ENCODE measurements around the gene HOXA3. TPM values are rescaled to one million over a fixed set of nuclear protein-coding genes. Genes with fewer than 3 reads are reported as not detected.

The HOXA3 gene
- total and polyA plus RNA-seq, 9 of the 15 experiments (the other 6 are each of a cell fraction or from before 2014, with no cell fraction given): 0.04 to 0.13 TPM; not detected in 7

GRCh38 chr7:27185854-27186667 lies 33.7 kb upstream of the HOXA3 start (continued):
- TF ChIP-seq PBX2 (CRISPR knock-in tag; IDR thresholded peaks at IDR 0.05; ENCODE audit: low read depth) (no peak), PBX2 (tag; conservative IDR thresholded peaks at IDR 0.05; ENCODE audit: low read depth) (no peak), CXXC5 (CRISPR knock-in tag; IDR thresholded peaks at IDR 0.05) (no peak), MEF2D (tag; conservative IDR thresholded peaks at IDR 0.05; ENCODE audit: low read depth) (no peak), SP1 (CRISPR knock-in tag; IDR thresholded peaks at IDR 0.05) (no peak), CHCHD3 (CRISPR knock-in tag; IDR thresholded peaks at IDR 0.05) (no peak), CHD4 (IDR thresholded peaks at IDR 0.05; ENCODE audit: insufficient read depth, insufficient replicate concordance, low read depth, low read length, poor library complexity, severe bottlenecking) (no peak), ZNF175 (CRISPR knock-in tag; IDR thresholded peaks at IDR 0.05; ENCODE audit: low read depth) (no peak), HNRNPUL1 (IDR thresholded peaks at IDR 0.05; ENCODE audit: low read length) (no peak), SREBF2 (CRISPR knock-in tag; IDR thresholded peaks at IDR 0.05) (no peak), TRIM25 (IDR thresholded peaks at IDR 0.05; ENCODE audit: borderline replicate concordance) (no peak), TAF1 (IDR thresholded peaks at IDR 0.05; ENCODE audit: control insufficient read depth, extremely low read depth, insufficient read depth, low read length, severe bottlenecking) (no peak), ZNF121 (CRISPR knock-in tag; conservative IDR thresholded peaks at IDR 0.05) (no peak), ZNF695 (CRISPR knock-in tag; IDR thresholded peaks at IDR 0.05) (no peak)
- TF ChIP-seq, protein P1, sequence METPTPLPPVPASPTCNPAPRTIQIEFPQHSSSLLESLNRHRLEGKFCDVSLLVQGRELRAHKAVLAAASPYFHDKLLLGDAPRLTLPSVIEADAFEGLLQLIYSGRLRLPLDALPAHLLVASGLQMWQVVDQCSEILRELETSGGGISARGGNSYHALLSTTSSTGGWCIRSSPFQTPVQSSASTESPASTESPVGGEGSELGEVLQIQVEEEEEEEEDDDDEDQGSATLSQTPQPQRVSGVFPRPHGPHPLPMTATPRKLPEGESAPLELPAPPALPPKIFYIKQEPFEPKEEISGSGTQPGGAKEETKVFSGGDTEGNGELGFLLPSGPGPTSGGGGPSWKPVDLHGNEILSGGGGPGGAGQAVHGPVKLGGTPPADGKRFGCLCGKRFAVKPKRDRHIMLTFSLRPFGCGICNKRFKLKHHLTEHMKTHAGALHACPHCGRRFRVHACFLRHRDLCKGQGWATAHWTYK (CRISPR knock-in tag; IDR thresholded peaks at IDR 0.05): no peak
- TF ChIP-seq, protein P2, sequence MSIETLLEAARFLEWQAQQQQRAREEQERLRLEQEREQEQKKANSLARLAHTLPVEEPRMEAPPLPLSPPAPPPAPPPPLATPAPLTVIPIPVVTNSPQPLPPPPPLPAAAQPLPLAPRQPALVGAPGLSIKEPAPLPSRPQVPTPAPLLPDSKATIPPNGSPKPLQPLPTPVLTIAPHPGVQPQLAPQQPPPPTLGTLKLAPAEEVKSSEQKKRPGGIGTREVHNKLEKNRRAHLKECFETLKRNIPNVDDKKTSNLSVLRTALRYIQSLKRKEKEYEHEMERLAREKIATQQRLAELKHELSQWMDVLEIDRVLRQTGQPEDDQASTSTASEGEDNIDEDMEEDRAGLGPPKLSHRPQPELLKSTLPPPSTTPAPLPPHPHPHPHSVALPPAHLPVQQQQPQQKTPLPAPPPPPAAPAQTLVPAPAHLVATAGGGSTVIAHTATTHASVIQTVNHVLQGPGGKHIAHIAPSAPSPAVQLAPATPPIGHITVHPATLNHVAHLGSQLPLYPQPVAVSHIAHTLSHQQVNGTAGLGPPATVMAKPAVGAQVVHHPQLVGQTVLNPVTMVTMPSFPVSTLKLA (conservative IDR thresholded peaks at IDR 0.05): no peak

Data from K562 (cell line).